ENCODE results near the gene INPP5A.

The INPP5A gene

GRCh38 chr10:132603851-132604533 is 66.4 kb downstream of the INPP5A start:
- Histone ChIP-seq H3K27ac (ENCODE audit: low read depth, low read length) (no peak overlapping the region), H3K36me3 (ENCODE audit: control insufficient read depth, insufficient read depth, low read length) (no peaks in the 10 kb centered on the region), H3K27me3 (ENCODE audit: control insufficient read depth, insufficient read depth, low read length) (no peaks in the 10 kb centered on the region), H3K9ac (ENCODE audit: low read length) (no peak overlapping the region), H3K4me3 (ENCODE audit: low read length) (no peak overlapping the region), H3K4me1 (ENCODE audit: control insufficient read depth, insufficient read depth, low read length) (peaks cover 22% of the 10 kb centered on the region)

- H3K4me1 ChIP-seq (ENCODE audit: control insufficient read depth, insufficient read depth, low read length), result peaks cover 22% of the 10 kb centered on the region
- H3K9ac ChIP-seq (ENCODE audit: low read length), result no peak overlapping the region
- H3K4me3 ChIP-seq (ENCODE audit: low read length), result no peak overlapping the region
- H3K27ac ChIP-seq (ENCODE audit: low read depth, low read length), result no peak overlapping the region
- H3K27me3 ChIP-seq (ENCODE audit: control insufficient read depth, insufficient read depth, low read length), result no peaks in the 10 kb centered on the region
- no peaks in the 10 kb centered on the region for H3K36me3 ChIP-seq (ENCODE audit: control insufficient read depth, insufficient read depth, low read length)
Measured at GRCh38 chr10:132604686-132605085, 67.1 kb downstream of the INPP5A start.

DNA sequence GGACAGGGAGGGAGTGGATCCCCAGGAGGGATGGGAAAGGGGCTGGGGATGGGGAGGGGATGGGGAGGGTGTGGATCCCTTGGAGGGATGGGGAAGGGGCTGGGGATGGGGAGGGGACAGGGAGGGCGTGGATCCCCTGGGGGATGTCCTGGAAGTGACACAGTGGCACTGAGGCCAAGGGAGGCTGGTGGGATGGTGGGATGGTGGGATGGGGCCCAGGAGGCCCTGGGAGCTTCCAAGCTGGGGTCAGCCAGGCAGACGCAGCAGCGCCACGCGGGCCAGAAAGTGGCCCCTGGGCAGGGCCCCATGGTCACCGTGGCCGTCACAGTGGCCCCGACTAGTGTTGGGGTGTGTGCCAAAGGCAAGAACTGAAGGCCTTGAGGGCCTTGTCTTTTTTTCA is 67.8 kb downstream of the INPP5A start:
- H3K4me1 ChIP-seq (ENCODE audit: control insufficient read depth, insufficient read depth, low read length), result peaks cover 22% of the 10 kb centered on the region
- H3K4me3 ChIP-seq (ENCODE audit: low read length), result no peak overlapping the region
- H3K27me3 ChIP-seq (ENCODE audit: control insufficient read depth, insufficient read depth, low read length), result no peaks in the 10 kb centered on the region
- no peak overlapping the region for H3K27ac ChIP-seq (ENCODE audit: low read depth, low read length)
- H3K9ac ChIP-seq (ENCODE audit: low read length), result no peak overlapping the region
- H3K36me3 ChIP-seq (ENCODE audit: control insufficient read depth, insufficient read depth, low read length), result no peaks in the 10 kb centered on the region

- H3K36me3 ChIP-seq (ENCODE audit: control insufficient read depth, insufficient read depth, low read length), result no peaks in the 10 kb centered on the region
- no peak overlapping the region for H3K4me3 ChIP-seq (ENCODE audit: low read length)
- peaks cover 22% of the 10 kb centered on the region for H3K4me1 ChIP-seq (ENCODE audit: control insufficient read depth, insufficient read depth, low read length)
- no peak overlapping the region for H3K27ac ChIP-seq (ENCODE audit: low read depth, low read length)
- no peaks in the 10 kb centered on the region for H3K27me3 ChIP-seq (ENCODE audit: control insufficient read depth, insufficient read depth, low read length)
- no peak overlapping the region for H3K9ac ChIP-seq (ENCODE audit: low read length)
Measured at GRCh38 chr10:132606031-132606491, 68.5 kb downstream of the INPP5A start.

DNA sequence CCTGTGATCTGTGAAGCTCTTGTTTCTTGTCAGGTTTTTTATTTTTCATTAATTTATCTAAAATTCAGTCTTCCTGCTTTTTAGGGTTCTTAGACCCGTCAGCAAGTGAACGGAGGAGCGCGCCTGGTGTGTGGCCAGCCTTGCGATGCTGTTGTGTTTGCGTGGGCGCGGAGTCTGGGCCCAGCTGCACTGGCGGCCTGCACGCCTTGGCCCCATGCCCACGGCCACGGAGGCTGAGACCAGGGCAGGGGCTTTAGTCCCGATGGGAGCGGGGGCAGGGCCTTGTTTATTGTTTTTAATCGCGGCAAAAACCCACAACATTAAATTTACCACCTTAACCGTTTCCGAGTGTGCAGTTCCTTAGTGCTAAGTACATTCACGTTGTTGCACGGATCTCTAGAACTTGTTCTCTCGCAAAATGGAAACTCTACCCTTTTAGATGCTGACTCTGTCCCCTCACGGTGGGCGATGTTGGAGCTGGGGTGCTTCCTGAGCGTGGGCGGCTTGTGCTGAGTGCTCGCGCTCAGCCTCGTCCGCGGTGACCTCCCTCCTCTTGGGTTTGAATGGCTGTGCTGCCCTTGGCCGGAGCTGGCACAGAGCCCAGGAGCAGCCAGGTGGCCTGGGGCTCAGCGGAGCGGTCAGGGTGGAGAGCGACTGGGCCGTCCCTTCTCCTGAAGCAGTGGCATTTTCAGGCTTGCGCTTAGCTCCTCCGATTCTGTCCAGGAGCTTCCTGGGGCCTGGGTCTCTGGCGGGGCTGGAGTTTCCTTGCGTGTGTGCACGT is 69.1 kb downstream of the INPP5A start:
- Histone ChIP-seq H3K36me3 (ENCODE audit: control insufficient read depth, insufficient read depth, low read length) (no peaks in the 10 kb centered on the region), H3K27me3 (ENCODE audit: control insufficient read depth, insufficient read depth, low read length) (no peaks in the 10 kb centered on the region), H3K4me3 (ENCODE audit: low read length) (peak overlapping the region; percentile 40), H3K27ac (ENCODE audit: low read depth, low read length) (no peak overlapping the region), H3K9ac (ENCODE audit: low read length) (no peak overlapping the region), H3K4me1 (ENCODE audit: control insufficient read depth, insufficient read depth, low read length) (peaks cover 22% of the 10 kb centered on the region)

DNA sequence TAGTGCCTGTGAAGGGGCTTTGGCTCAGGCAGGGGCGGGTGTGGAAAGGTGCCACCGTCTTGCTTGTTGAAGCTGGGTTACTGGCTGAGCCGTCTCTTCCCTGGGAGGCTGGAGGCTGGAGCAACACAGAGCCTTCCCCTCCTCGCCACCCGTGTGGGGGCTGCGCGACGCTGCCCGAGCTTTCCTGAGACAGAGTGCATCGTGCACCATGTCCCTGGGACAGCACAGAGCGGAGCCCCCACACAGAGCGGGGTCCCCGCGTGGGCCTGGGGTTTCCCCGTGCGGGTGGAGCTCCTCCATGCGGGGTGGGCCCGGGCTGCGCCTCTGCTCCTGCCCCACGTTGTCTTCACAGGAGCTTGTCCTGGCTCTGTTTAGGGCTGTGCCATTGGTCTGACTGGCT is 69.9 kb downstream of the INPP5A start:
- Histone ChIP-seq H3K4me3 (ENCODE audit: low read length) (no peak overlapping the region), H3K27me3 (ENCODE audit: control insufficient read depth, insufficient read depth, low read length) (no peaks in the 10 kb centered on the region), H3K27ac (ENCODE audit: low read depth, low read length) (no peak overlapping the region), H3K9ac (ENCODE audit: low read length) (no peak overlapping the region), H3K4me1 (ENCODE audit: control insufficient read depth, insufficient read depth, low read length) (peaks cover 26% of the 10 kb centered on the region), H3K36me3 (ENCODE audit: control insufficient read depth, insufficient read depth, low read length) (no peaks in the 10 kb centered on the region)

- no peak overlapping the region for H3K27ac ChIP-seq (ENCODE audit: low read depth, low read length)
- H3K27me3 ChIP-seq (ENCODE audit: control insufficient read depth, insufficient read depth, low read length), result no peaks in the 10 kb centered on the region
- H3K9ac ChIP-seq (ENCODE audit: low read length), result no peak overlapping the region
- H3K36me3 ChIP-seq (ENCODE audit: control insufficient read depth, insufficient read depth, low read length), result no peaks in the 10 kb centered on the region
- peaks cover 30% of the 10 kb centered on the region for H3K4me1 ChIP-seq (ENCODE audit: control insufficient read depth, insufficient read depth, low read length)
- H3K4me3 ChIP-seq (ENCODE audit: low read length), result no peak overlapping the region
Measured at GRCh38 chr10:132607961-132608495, 70.4 kb downstream of the INPP5A start.

DNA sequence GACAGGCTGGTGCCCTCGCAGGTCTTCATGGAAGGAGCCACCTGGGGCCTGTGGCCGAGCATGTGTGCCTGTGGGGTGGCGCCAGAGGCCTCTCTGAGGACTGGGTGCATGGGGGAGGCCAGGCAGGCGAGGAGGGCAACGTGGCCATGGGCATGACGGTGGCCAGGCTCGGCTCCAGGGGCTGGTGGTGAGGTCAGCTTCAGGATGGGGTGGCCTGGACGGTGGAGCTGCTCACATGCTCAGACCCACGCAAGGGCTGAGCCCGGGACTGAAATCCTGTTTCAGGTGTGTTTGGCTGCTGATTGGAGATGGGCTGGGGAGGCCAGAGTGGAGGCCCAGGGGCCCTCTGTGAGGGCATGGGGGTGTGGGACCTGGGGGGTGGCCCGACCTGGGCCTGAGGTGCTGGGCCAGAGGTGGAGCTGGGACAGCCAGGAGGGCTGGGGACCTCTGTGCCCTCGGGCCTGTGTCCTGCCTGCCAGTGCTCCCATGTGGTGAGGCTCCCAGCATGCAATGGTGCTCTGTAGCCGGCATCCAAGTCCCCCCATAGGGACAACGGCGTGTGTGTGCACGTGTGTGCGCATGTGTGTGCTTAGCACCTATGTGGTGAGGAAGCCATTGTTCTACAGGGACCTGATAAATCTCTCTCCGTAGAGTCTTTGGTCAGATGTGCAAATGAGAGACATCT is 71.1 kb downstream of the INPP5A start:
- Histone ChIP-seq H3K4me3 (ENCODE audit: low read length) (no peak overlapping the region), H3K27me3 (ENCODE audit: control insufficient read depth, insufficient read depth, low read length) (no peaks in the 10 kb centered on the region), H3K9ac (ENCODE audit: low read length) (no peak overlapping the region), H3K4me1 (ENCODE audit: control insufficient read depth, insufficient read depth, low read length) (peaks cover 28% of the 10 kb centered on the region), H3K27ac (ENCODE audit: low read depth, low read length) (no peak overlapping the region), H3K36me3 (ENCODE audit: control insufficient read depth, insufficient read depth, low read length) (no peaks in the 10 kb centered on the region)

- Histone ChIP-seq H3K4me3 (ENCODE audit: low read length) (no peak overlapping the region), H3K4me1 (ENCODE audit: control insufficient read depth, insufficient read depth, low read length) (peaks cover 28% of the 10 kb centered on the region), H3K36me3 (ENCODE audit: control insufficient read depth, insufficient read depth, low read length) (no peaks in the 10 kb centered on the region), H3K27ac (ENCODE audit: low read depth, low read length) (no peak overlapping the region), H3K9ac (ENCODE audit: low read length) (no peak overlapping the region), H3K27me3 (ENCODE audit: control insufficient read depth, insufficient read depth, low read length) (no peaks in the 10 kb centered on the region)
Measured at GRCh38 chr10:132609211-132609610, 71.6 kb downstream of the INPP5A start.

DNA sequence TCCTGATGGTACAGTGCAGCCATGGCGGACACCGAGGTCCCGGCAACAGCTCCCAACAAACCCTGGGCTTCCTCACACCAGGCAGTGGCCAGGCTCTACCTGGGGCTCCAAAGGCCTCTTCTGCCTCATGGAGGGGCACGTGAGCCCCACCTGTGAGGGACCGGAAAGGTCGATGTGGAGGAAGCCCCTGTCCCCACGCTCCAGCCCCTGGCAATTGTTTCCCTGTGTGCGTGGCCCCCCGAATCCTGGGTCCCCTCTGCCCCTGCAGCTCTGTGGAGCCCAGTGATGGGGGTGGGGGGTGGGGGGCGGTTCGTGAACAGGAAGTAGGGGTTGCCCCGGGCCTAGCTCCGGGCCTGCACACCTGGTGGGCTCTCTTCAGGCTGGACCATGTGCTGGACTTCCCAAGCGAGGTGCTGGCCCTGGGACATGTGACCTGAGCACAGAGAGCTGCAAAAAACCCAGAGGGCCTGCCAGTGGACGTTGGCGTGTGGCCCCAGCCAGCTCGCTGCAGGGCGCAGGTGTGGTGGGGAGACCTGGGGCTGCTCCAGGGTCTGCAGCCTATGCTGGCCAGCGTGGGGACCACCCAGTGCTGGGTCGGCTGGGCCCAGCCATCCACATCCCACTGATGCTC is 72.6 kb downstream of the INPP5A start:
- Histone ChIP-seq H3K27ac (ENCODE audit: low read depth, low read length) (no peak overlapping the region), H3K4me1 (ENCODE audit: control insufficient read depth, insufficient read depth, low read length) (peaks cover 28% of the 10 kb centered on the region), H3K9ac (ENCODE audit: low read length) (no peak overlapping the region), H3K4me3 (ENCODE audit: low read length) (no peak overlapping the region), H3K27me3 (ENCODE audit: control insufficient read depth, insufficient read depth, low read length) (no peaks in the 10 kb centered on the region), H3K36me3 (ENCODE audit: control insufficient read depth, insufficient read depth, low read length) (no peaks in the 10 kb centered on the region)

GRCh38 chr10:132611026-132611910 is 73.7 kb downstream of the INPP5A start:
- Histone ChIP-seq H3K27me3 (ENCODE audit: control insufficient read depth, insufficient read depth, low read length) (no peaks in the 10 kb centered on the region), H3K4me3 (ENCODE audit: low read length) (no peak overlapping the region), H3K4me1 (ENCODE audit: control insufficient read depth, insufficient read depth, low read length) (peaks cover 28% of the 10 kb centered on the region), H3K36me3 (ENCODE audit: control insufficient read depth, insufficient read depth, low read length) (no peaks in the 10 kb centered on the region), H3K27ac (ENCODE audit: low read depth, low read length) (no peak overlapping the region), H3K9ac (ENCODE audit: low read length) (no peak overlapping the region)

All from rectal smooth muscle tissue (tissue), 1 donor.